GM12891 (cell line): ENCODE results near the gene RAX2.

Source experiments
- PAX5 ChIP-seq: IDR thresholded peaks from 2 replicates; pipeline ENCODE4 v1.6.1; 2011; ENCODE audit warnings: low read length, moderate library complexity, mild to moderate bottlenecking; ENCODE audit not compliant: insufficient read depth, severe bottlenecking
- POLR2A ChIP-seq: IDR thresholded peaks from 2 replicates; pipeline ENCODE4 v1.6.1; 2011; ENCODE audit warnings: low read depth, low read length, control low read depth
- TAF1 ChIP-seq: IDR thresholded peaks from 2 replicates; pipeline ENCODE4 v1.6.1; 2011; ENCODE audit warnings: low read depth, low read length, control low read depth

- TF ChIP-seq POLR2A (no peak), PAX5 (no peak), TAF1 (no peak)
Measured at GRCh38 chr19:3808420-3809143, 36.6 kb upstream of the RAX2 start.
